NCI-H2081 treated with DMSO at 0.1 percent for 48 hours (cell line): ENCODE results near the gene ATP2B3.

Experiments used
- DNase-seq: peaks from one replicate; lab custom pipeline; 2025; lab: John Stamatoyannopoulos, UW

ATP2B3 gene

GRCh38 chrX:153517423-153517822 lies at the start of gene ATP2B3:
ATP2B3 (plus strand) TSS chrX:153517642; CDS start chrX:153536248, 18,606 bp downstream.
- no peak for DNase-seq

- DNase-seq: no peak
Observed at GRCh38 chrX:153468008-153468580, 49.3 kb upstream of the ATP2B3 start.

- no peak for DNase-seq
Observed at GRCh38 chrX:153469811-153470410, 47.5 kb upstream of the ATP2B3 start.

GRCh38 chrX:153470411-153471363 lies 46.8 kb upstream of the ATP2B3 start, which contains the start of gene HAUS7:
HAUS7 (minus strand) TSS chrX:153470576; CDS start chrX:153470557, 19 bp downstream.
- DNase-seq: peak; percentile 39

GRCh38 chrX:153471663-153472280 lies 45.7 kb upstream of the ATP2B3 start:
- DNase-seq: no peak

GRCh38 chrX:153473126-153473525 lies 44.3 kb upstream of the ATP2B3 start:
- no peak for DNase-seq

GRCh38 chrX:153474266-153474665 lies 43.2 kb upstream of the ATP2B3 start:
- DNase-seq: no peak

- DNase-seq: no peak
Observed at GRCh38 chrX:153474718-153475117, 42.7 kb upstream of the ATP2B3 start.

GRCh38 chrX:153475271-153475670 lies 42.2 kb upstream of the ATP2B3 start:
- DNase-seq: no peak

- DNase-seq: no peak
Observed at GRCh38 chrX:153475751-153476281, 41.6 kb upstream of the ATP2B3 start.

- no peak for DNase-seq
Observed at GRCh38 chrX:153476666-153477363, 40.6 kb upstream of the ATP2B3 start.

- DNase-seq: no peak
Observed at GRCh38 chrX:153477364-153477857, 40.0 kb upstream of the ATP2B3 start.

- DNase-seq: no peak
Observed at GRCh38 chrX:153477901-153478300, 39.5 kb upstream of the ATP2B3 start.

- no peak for DNase-seq
Observed at GRCh38 chrX:153478746-153479145, 38.7 kb upstream of the ATP2B3 start.

- no peak for DNase-seq
Observed at GRCh38 chrX:153481043-153481442, 36.4 kb upstream of the ATP2B3 start.

- DNase-seq: no peak
Observed at GRCh38 chrX:153482376-153483015, 34.9 kb upstream of the ATP2B3 start.

GRCh38 chrX:153485396-153486080 lies 31.9 kb upstream of the ATP2B3 start:
- no peak for DNase-seq

GRCh38 chrX:153486171-153486570 lies 31.3 kb upstream of the ATP2B3 start:
- no peak for DNase-seq

GRCh38 chrX:153487590-153488071 lies 29.8 kb upstream of the ATP2B3 start:
- DNase-seq: no peak
